Measurements from ENCODE around the gene HCCS. TPM values are rescaled to one million over a fixed set of nuclear protein-coding genes. Genes with fewer than 3 reads are reported as not detected.

The HCCS gene
- total RNA-seq, 1 experiment from 2014 or later = 28.0 TPM

DNA sequence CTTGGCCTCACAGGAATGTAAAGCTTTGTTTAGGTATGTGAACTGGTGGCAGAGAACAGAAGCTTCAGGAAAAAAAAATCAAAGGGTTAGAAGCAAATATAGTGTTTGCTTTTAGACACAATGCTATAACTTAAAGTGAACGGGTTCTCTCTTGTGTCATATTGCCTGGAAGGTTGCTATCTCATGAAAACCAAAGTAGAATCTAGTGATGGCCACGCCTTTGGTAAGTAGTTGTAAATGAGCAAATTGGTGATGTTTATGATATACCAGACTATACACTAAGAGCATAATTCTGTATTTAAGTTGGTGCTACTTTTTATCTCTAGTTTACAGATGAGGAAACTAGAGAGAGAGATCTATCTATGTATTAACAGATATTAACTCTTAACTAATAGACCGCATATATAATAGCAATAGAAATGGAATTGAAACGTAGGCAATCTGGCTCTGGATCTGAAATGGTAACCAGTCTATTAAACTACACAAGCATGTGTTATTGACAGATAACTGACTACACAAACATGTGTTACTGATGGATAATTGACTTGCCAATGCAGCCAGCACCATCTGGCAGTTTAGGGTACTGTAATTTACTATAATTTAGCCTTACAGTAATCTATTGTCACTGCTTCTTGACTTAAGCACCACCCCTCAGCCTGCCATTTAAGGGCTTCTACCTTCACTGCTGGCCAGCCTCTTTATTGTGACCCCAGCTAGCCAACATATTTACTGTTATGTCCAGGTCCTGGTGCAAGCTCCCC is 40.8 kb downstream of the HCCS start:
- POLR2A ChIA-PET = no interaction called here

DNA sequence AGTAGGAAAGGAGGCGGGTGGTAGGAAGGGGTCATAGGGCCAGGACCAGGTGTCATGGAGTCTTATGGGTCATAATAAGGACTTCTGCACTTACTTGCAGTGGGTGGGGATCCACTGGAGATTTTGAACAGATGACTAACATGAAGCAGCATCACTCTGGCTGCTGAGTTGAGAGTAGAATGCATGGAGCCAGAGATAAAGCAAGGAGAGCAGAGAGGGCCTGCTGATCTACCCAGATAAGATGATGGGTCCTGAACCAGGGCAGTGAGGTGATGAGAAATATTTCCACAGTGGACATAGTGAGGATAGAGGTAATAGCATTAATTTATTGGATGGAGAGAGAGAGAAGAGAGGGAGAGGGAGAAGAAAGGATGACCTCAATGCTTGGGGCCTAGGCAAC is 48.0 kb downstream of the HCCS start:
- POLR2A ChIA-PET = no interaction called here
- no peak for ATAC-seq
- TF ChIP-seq SOX15 (CRISPR knock-in tag; IDR thresholded peaks at IDR 0.05) (no peak), ZNF671 (CRISPR knock-in tag; IDR thresholded peaks at IDR 0.05) (no peak), NFYB (CRISPR knock-in tag; conservative IDR thresholded peaks at IDR 0.05; ENCODE audit: low read depth) (no peak), AR (CRISPR knock-in tag; IDR thresholded peaks at IDR 0.05) (no peak), EMX1 (CRISPR knock-in tag; IDR thresholded peaks at IDR 0.05) (no peak), ZNF263 (CRISPR knock-in tag; IDR thresholded peaks at IDR 0.05; ENCODE audit: low read depth) (no peak), ELF4 (CRISPR knock-in tag; IDR thresholded peaks at IDR 0.05; ENCODE audit: low read depth) (no peak), NFATC4 (CRISPR knock-in tag; IDR thresholded peaks at IDR 0.05) (no peak), RELA (CRISPR knock-in tag; IDR thresholded peaks at IDR 0.05; ENCODE audit: borderline replicate concordance) (no peak), PREB (CRISPR knock-in tag; IDR thresholded peaks at IDR 0.05; ENCODE audit: borderline replicate concordance) (no peak), STAT6 (CRISPR knock-in tag; conservative IDR thresholded peaks at IDR 0.05; ENCODE audit: low read depth) (no peak), TEAD4 (CRISPR knock-in tag; IDR thresholded peaks at IDR 0.05) (no peak)
- TF ChIP-seq, protein P1, sequence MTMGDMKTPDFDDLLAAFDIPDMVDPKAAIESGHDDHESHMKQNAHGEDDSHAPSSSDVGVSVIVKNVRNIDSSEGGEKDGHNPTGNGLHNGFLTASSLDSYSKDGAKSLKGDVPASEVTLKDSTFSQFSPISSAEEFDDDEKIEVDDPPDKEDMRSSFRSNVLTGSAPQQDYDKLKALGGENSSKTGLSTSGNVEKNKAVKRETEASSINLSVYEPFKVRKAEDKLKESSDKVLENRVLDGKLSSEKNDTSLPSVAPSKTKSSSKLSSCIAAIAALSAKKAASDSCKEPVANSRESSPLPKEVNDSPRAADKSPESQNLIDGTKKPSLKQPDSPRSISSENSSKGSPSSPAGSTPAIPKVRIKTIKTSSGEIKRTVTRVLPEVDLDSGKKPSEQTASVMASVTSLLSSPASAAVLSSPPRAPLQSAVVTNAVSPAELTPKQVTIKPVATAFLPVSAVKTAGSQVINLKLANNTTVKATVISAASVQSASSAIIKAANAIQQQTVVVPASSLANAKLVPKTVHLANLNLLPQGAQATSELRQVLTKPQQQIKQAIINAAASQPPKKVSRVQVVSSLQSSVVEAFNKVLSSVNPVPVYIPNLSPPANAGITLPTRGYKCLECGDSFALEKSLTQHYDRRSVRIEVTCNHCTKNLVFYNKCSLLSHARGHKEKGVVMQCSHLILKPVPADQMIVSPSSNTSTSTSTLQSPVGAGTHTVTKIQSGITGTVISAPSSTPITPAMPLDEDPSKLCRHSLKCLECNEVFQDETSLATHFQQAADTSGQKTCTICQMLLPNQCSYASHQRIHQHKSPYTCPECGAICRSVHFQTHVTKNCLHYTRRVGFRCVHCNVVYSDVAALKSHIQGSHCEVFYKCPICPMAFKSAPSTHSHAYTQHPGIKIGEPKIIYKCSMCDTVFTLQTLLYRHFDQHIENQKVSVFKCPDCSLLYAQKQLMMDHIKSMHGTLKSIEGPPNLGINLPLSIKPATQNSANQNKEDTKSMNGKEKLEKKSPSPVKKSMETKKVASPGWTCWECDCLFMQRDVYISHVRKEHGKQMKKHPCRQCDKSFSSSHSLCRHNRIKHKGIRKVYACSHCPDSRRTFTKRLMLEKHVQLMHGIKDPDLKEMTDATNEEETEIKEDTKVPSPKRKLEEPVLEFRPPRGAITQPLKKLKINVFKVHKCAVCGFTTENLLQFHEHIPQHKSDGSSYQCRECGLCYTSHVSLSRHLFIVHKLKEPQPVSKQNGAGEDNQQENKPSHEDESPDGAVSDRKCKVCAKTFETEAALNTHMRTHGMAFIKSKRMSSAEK (CRISPR knock-in tag; IDR thresholded peaks at IDR 0.05; ENCODE audit: borderline replicate concordance) = no peak
- TF ChIP-seq, protein P2, sequence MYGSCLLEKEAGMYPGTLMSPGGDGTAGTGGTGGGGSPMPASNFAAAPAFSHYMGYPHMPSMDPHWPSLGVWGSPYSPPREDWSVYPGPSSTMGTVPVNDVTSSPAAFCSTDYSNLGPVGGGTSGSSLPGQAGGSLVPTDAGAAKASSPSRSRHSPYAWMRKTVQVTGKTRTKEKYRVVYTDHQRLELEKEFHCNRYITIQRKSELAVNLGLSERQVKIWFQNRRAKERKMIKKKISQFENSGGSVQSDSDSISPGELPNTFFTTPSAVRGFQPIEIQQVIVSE (CRISPR knock-in tag; IDR thresholded peaks at IDR 0.05; ENCODE audit: borderline replicate concordance) = no peak
- TF ChIP-seq, protein P3, sequence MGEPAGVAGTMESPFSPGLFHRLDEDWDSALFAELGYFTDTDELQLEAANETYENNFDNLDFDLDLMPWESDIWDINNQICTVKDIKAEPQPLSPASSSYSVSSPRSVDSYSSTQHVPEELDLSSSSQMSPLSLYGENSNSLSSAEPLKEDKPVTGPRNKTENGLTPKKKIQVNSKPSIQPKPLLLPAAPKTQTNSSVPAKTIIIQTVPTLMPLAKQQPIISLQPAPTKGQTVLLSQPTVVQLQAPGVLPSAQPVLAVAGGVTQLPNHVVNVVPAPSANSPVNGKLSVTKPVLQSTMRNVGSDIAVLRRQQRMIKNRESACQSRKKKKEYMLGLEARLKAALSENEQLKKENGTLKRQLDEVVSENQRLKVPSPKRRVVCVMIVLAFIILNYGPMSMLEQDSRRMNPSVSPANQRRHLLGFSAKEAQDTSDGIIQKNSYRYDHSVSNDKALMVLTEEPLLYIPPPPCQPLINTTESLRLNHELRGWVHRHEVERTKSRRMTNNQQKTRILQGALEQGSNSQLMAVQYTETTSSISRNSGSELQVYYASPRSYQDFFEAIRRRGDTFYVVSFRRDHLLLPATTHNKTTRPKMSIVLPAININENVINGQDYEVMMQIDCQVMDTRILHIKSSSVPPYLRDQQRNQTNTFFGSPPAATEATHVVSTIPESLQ (CRISPR knock-in tag; IDR thresholded peaks at IDR 0.05) = no peak
- Mint-ChIP-seq H3K9me3 (no peaks in the 10 kb centered on the region), H3K4me3 (no peak overlapping the region), H3K36me3 (no peaks in the 10 kb centered on the region), H3K4me1 (no peaks in the 10 kb centered on the region), H3K27me3 (ENCODE audit: low read depth) (no peaks in the 10 kb centered on the region), H3K27ac (no peak overlapping the region)
- DNase-seq (ENCODE audit: low spot score) = no peak
- CTCF ChIA-PET = no interaction called here

More for the DNA sequence above, 40.8 kb downstream of the HCCS start:
- DNase-seq (ENCODE audit: low spot score) (no peak), ATAC-seq (no peak)
- no peaks in the 10 kb centered on the region for H3K36me3 Mint-ChIP-seq
- no peaks in the 10 kb centered on the region; the same call in 1 of the 2 replicates for H3K27me3 Mint-ChIP-seq (ENCODE audit: low read depth)
- H3K9me3 Mint-ChIP-seq = no peaks in the 10 kb centered on the region
- CTCF ChIA-PET = no interaction called here
- peaks cover 24% of the 10 kb centered on the region for H3K4me1 Mint-ChIP-seq
- H3K27ac Mint-ChIP-seq = no peak overlapping the region
- TF ChIP-seq GABPB1 (CRISPR knock-in tag; IDR thresholded peaks at IDR 0.05) = no peak
- no peak overlapping the region for H3K4me3 Mint-ChIP-seq

Measured in WTC11 (cell line).